Stimulated activated CD8-positive, alpha-beta memory T cell treated with anti-CD3 and anti-CD28 coated beads, Interleukin-12 subunit alpha, Interleukin-12 subunit beta, amount 100 ng/mL, for 4 hours (primary cell): ENCODE measurements around the gene KRTAP20-3.

Source experiments
- DNase-seq: peaks from one replicate; pipeline ENCODE4 v3.0.0-alpha.2; 2020; ENCODE audit warnings: low read depth

KRTAP20-3 gene

GRCh38 chr21:30684506-30684905 is 41.8 kb downstream of the KRTAP20-3 start:
- DNase-seq, result no peak

- no peak for DNase-seq
Observed at GRCh38 chr21:30689822-30690221, 47.2 kb downstream of the KRTAP20-3 start.
